Liver (tissue), 3 donors: ENCODE data around the gene COPE.

Source experiments
- FOXA1 ChIP-seq: IDR thresholded peaks from 2 replicates; pipeline ENCODE4 v1.6.1; 2016; ENCODE audit warnings: antibody characterized with exemption
- GABPA ChIP-seq, 2 donors: IDR thresholded peaks in 1 of 2; conservative IDR thresholded peaks in 1 of 2; 2 replicates each; pipeline ENCODE4 v1.6.1; 2016; ENCODE audit warnings: antibody characterized with exemption in 2 of 2, mild to moderate bottlenecking in 1 of 2, moderate library complexity in 1 of 2
- HNF4G ChIP-seq: IDR thresholded peaks from 2 replicates; pipeline ENCODE4 v1.6.1; 2016; ENCODE audit warnings: antibody characterized with exemption
- JUND ChIP-seq, 2 donors: IDR thresholded peaks; 2 replicates each; pipeline ENCODE4 v1.6.1; 2016; ENCODE audit warnings: antibody characterized with exemption in 2 of 2
- NR2F2 ChIP-seq: IDR thresholded peaks from 2 replicates; pipeline ENCODE4 v1.6.1; 2016; ENCODE audit warnings: antibody characterized with exemption
- RAD21 ChIP-seq, 2 donors: IDR thresholded peaks; 2 replicates each; pipeline ENCODE4 v1.6.1; 2016; ENCODE audit warnings: antibody characterized with exemption in 2 of 2, mild to moderate bottlenecking in 2 of 2
- SP1 ChIP-seq: IDR thresholded peaks from 2 replicates; pipeline ENCODE4 v1.6.1; 2018; ENCODE audit warnings: antibody characterized with exemption, mild to moderate bottlenecking
- TAF1 ChIP-seq: conservative IDR thresholded peaks from 2 replicates; pipeline ENCODE4 v1.6.1; 2016; ENCODE audit warnings: antibody characterized with exemption, mild to moderate bottlenecking
- TF ChIP-seq, protein P1 (sequence below): fragments of 150-350 bp; IDR thresholded peaks from 2 replicates; pipeline ENCODE4 v1.5.1; 2017; ENCODE audit warnings: improper control_type of control experiment, low read depth, low read length; ENCODE audit not compliant: missing input control
- TF ChIP-seq, protein P2 (sequence below): IDR thresholded peaks from 2 replicates; pipeline ENCODE4 v1.6.1; 2016; ENCODE audit warnings: antibody characterized with exemption
- TF ChIP-seq, protein P3 (sequence below): IDR thresholded peaks from 2 replicates; pipeline ENCODE4 v1.6.1; 2016; ENCODE audit warnings: antibody characterized with exemption, mild to moderate bottlenecking
- donor health status: healthy.
- donor health status: healthy.

DNA sequence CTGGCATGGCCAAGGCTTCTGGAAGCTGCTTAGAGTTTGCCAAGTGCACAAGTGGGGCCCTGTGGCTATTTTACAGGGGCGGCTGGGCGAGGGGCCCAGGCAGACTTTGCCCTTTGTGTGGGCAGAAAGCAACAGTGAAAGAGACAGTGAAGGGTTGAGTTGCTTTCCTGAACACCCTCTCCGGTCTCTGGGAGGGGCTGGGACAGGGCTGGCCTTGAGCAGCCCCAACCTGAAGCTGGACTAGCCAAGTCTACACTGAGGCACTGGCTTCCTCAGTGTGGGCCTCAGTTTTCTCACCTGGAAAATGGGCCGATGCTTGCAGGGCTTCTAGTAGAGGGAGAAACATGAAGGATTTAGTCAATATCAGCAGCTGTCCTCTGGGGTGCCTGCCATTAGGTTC, 24.3 kb upstream of the COPE start:
- TF ChIP-seq, protein P1, sequence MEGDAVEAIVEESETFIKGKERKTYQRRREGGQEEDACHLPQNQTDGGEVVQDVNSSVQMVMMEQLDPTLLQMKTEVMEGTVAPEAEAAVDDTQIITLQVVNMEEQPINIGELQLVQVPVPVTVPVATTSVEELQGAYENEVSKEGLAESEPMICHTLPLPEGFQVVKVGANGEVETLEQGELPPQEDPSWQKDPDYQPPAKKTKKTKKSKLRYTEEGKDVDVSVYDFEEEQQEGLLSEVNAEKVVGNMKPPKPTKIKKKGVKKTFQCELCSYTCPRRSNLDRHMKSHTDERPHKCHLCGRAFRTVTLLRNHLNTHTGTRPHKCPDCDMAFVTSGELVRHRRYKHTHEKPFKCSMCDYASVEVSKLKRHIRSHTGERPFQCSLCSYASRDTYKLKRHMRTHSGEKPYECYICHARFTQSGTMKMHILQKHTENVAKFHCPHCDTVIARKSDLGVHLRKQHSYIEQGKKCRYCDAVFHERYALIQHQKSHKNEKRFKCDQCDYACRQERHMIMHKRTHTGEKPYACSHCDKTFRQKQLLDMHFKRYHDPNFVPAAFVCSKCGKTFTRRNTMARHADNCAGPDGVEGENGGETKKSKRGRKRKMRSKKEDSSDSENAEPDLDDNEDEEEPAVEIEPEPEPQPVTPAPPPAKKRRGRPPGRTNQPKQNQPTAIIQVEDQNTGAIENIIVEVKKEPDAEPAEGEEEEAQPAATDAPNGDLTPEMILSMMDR: no peak
- TF ChIP-seq, protein P2, sequence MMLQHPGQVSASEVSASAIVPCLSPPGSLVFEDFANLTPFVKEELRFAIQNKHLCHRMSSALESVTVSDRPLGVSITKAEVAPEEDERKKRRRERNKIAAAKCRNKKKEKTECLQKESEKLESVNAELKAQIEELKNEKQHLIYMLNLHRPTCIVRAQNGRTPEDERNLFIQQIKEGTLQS: no peak
- TF ChIP-seq RAD21 (IDR thresholded peaks at IDR 0.05): no peak
- TF ChIP-seq FOXA1: no peak
- TF ChIP-seq SP1: no peak
- TF ChIP-seq, protein P3, sequence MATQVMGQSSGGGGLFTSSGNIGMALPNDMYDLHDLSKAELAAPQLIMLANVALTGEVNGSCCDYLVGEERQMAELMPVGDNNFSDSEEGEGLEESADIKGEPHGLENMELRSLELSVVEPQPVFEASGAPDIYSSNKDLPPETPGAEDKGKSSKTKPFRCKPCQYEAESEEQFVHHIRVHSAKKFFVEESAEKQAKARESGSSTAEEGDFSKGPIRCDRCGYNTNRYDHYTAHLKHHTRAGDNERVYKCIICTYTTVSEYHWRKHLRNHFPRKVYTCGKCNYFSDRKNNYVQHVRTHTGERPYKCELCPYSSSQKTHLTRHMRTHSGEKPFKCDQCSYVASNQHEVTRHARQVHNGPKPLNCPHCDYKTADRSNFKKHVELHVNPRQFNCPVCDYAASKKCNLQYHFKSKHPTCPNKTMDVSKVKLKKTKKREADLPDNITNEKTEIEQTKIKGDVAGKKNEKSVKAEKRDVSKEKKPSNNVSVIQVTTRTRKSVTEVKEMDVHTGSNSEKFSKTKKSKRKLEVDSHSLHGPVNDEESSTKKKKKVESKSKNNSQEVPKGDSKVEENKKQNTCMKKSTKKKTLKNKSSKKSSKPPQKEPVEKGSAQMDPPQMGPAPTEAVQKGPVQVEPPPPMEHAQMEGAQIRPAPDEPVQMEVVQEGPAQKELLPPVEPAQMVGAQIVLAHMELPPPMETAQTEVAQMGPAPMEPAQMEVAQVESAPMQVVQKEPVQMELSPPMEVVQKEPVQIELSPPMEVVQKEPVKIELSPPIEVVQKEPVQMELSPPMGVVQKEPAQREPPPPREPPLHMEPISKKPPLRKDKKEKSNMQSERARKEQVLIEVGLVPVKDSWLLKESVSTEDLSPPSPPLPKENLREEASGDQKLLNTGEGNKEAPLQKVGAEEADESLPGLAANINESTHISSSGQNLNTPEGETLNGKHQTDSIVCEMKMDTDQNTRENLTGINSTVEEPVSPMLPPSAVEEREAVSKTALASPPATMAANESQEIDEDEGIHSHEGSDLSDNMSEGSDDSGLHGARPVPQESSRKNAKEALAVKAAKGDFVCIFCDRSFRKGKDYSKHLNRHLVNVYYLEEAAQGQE: no peak
- TF ChIP-seq NR2F2: no peak
- TF ChIP-seq TAF1: no peak
- no peak for TF ChIP-seq GABPA (IDR thresholded peaks at IDR 0.05 in 1 of 2, conservative IDR thresholded peaks at IDR 0.05 in 1 of 2)
- TF ChIP-seq JUND (IDR thresholded peaks at IDR 0.05): no peak
- TF ChIP-seq HNF4G: no peak
